Fibroblast of lung (primary cell): ENCODE results near the gene IRF4. TPM values are rescaled to one million over a fixed set of nuclear protein-coding genes. Genes with fewer than 3 reads are reported as not detected.

Source experiments
- DNase-seq, 2 donors: peaks; one replicate each; pipeline versions ENCODE4 v3.0.0 to v3.0.0-alpha.2; 2010; ENCODE audit warnings: low read depth in 2 of 2
- H2AFZ ChIP-seq: 2 replicates; pipeline ENCODE4 v1.5.1; 2012; ENCODE audit warnings: low read length, control low read depth, inconsistent platforms
- H3K27ac ChIP-seq: 2 replicates; pipeline ENCODE4 v1.5.1; 2011; ENCODE audit warnings: low read length, control low read depth; ENCODE audit not compliant: insufficient read depth
- H3K27me3 ChIP-seq: 2 replicates; pipeline ENCODE4 v1.5.1; 2011; ENCODE audit warnings: mild to moderate bottlenecking, low read length; ENCODE audit not compliant: control insufficient read depth, insufficient read depth
- H3K36me3 ChIP-seq: 2 replicates; pipeline ENCODE4 v1.5.1; 2011; ENCODE audit warnings: low read length; ENCODE audit not compliant: control insufficient read depth, insufficient read depth
- H3K4me1 ChIP-seq: 2 replicates; pipeline ENCODE4 v1.5.1; 2011; ENCODE audit warnings: low read length; ENCODE audit not compliant: control insufficient read depth, insufficient read depth; ENCODE audit errors: extremely low read depth
- H3K4me2 ChIP-seq: 2 replicates; pipeline ENCODE4 v1.5.1; 2011; ENCODE audit warnings: low read length, control low read depth; ENCODE audit not compliant: insufficient read depth; ENCODE audit errors: extremely low read depth
- H3K4me3 ChIP-seq, 4 experiments: fragments of 200-600 bp in 1 of 4; sonication (generic) in 1 of 4; replicated peaks in 1 of 4; 2 replicates each; pipeline ENCODE4 v1.5.1; 2011 to 2016; ENCODE audit warnings: low read length in 4 of 4, low read depth in 3 of 4, mild to moderate bottlenecking in 3 of 4, control low read depth in 2 of 4, inconsistent platforms in 1 of 4, mixed read lengths in 1 of 4; ENCODE audit not compliant: insufficient read depth in 1 of 4; ENCODE audit errors: control extremely low read depth in 1 of 4
- H3K79me2 ChIP-seq: 2 replicates; pipeline ENCODE4 v1.5.1; 2012; ENCODE audit warnings: mild to moderate bottlenecking, low read length, inconsistent platforms; ENCODE audit not compliant: control insufficient read depth, insufficient read depth
- H3K9ac ChIP-seq: 2 replicates; pipeline ENCODE4 v1.5.1; 2011; ENCODE audit warnings: mild to moderate bottlenecking, low read length, control low read depth; ENCODE audit not compliant: insufficient read depth
- H3K9me3 ChIP-seq: 2 replicates; pipeline ENCODE4 v1.5.1; 2012; ENCODE audit warnings: low read depth, low read length; ENCODE audit not compliant: control insufficient read depth, insufficient read depth
- H4K20me1 ChIP-seq: 2 replicates; pipeline ENCODE4 v1.5.1; 2011; ENCODE audit warnings: low read length; ENCODE audit not compliant: control insufficient read depth, insufficient read depth; ENCODE audit errors: extremely low read depth
- CTCF ChIP-seq, 2 donors: IDR thresholded peaks in 1 of 2; conservative IDR thresholded peaks in 1 of 2; 1 replicate in 1 of 2; 2 replicates in 1 of 2; pipeline ENCODE4 v1.5.1; 2011 to 2012; ENCODE audit warnings: low read length in 2 of 2, control low read depth in 1 of 2, inconsistent platforms in 1 of 2, low read depth in 1 of 2, mild to moderate bottlenecking in 1 of 2
- EZH2 ChIP-seq: IDR thresholded peaks from 2 replicates; pipeline ENCODE4 v1.5.1; 2012; ENCODE audit warnings: low read length, control low read depth, mild to moderate bottlenecking; ENCODE audit errors: missing control alignments
- polyA plus RNA-seq, 2 donors: library from polyadenylated mRNA; depleted of rRNA in 1 of 2; stranded (reverse) in 1 of 2; unstranded in 1 of 2; fragments of >200 nt; gene quantifications; 2 replicates each; pipeline ENCODE4 v1.2.1, GENCODE V29; 2011 to 2012; ENCODE audit warnings: missing spikeins in 1 of 2
- total RNA-seq: library from RNA; depleted of rRNA; stranded (reverse); fragments of >200 nt; gene quantifications from 2 replicates; pipeline ENCODE4 v1.2.1, GENCODE V29; 2014

IRF4 gene
- total and polyA plus RNA-seq, 2 donors (not counting 1 experiment from before 2014, with no cell fraction given): under 0.01 to 0.01 TPM

- H3K27me3 ChIP-seq: no peaks in the 10 kb centered on the region
- no peak overlapping the region for H3K9ac ChIP-seq
Measured at GRCh38 chr6:363909-364308, 27.6 kb upstream of the IRF4 start.

GRCh38 chr6:364609-365540 lies 26.7 kb upstream of the IRF4 start:
- Histone ChIP-seq H3K9me3 (no peaks in the 10 kb centered on the region), H3K4me2 (no peak overlapping the region), H3K27ac (no peak overlapping the region), H3K36me3 (no peaks in the 10 kb centered on the region), H2AFZ (no peak overlapping the region), H3K27me3 (no peaks in the 10 kb centered on the region), H3K9ac (no peak overlapping the region), H3K4me1 (no peaks in the 10 kb centered on the region), H3K79me2 (no peaks in the 10 kb centered on the region), H3K4me3 (no peak overlapping the region), H4K20me1 (no peaks in the 10 kb centered on the region)
- TF ChIP-seq CTCF (conservative IDR thresholded peaks at IDR 0.05 in 1 of 2, IDR thresholded peaks at IDR 0.05 in 1 of 2; ENCODE audit: low read depth in 1 of 2, low read length in 2 of 2): no peak
- no peak for TF ChIP-seq EZH2
- DNase-seq: no peak

More at GRCh38 chr6:363909-364308, 27.6 kb upstream of the IRF4 start:
- Histone ChIP-seq H3K4me3 (no peak overlapping the region), H2AFZ (no peak overlapping the region), H4K20me1 (no peaks in the 10 kb centered on the region), H3K36me3 (no peaks in the 10 kb centered on the region), H3K4me2 (no peak overlapping the region), H3K9me3 (no peaks in the 10 kb centered on the region), H3K79me2 (no peaks in the 10 kb centered on the region), H3K27ac (no peak overlapping the region), H3K4me1 (no peaks in the 10 kb centered on the region)
- no peak for DNase-seq
- TF ChIP-seq EZH2 (no peak), CTCF (conservative IDR thresholded peaks at IDR 0.05 in 1 of 2, IDR thresholded peaks at IDR 0.05 in 1 of 2; ENCODE audit: low read depth in 1 of 2, low read length in 2 of 2) (no peak)

GRCh38 chr6:365835-366234 lies 25.7 kb upstream of the IRF4 start:
- H3K4me3 ChIP-seq: no peak overlapping the region
- H3K36me3 ChIP-seq: no peaks in the 10 kb centered on the region
- H3K9ac ChIP-seq: no peak overlapping the region
- no peak overlapping the region for H3K4me2 ChIP-seq
- H2AFZ ChIP-seq: no peak overlapping the region
- no peaks in the 10 kb centered on the region for H3K79me2 ChIP-seq
- no peaks in the 10 kb centered on the region for H3K4me1 ChIP-seq
- TF ChIP-seq EZH2: no peak
- no peak for TF ChIP-seq CTCF (conservative IDR thresholded peaks at IDR 0.05 in 1 of 2, IDR thresholded peaks at IDR 0.05 in 1 of 2; ENCODE audit: low read depth in 1 of 2, low read length in 2 of 2)
- no peaks in the 10 kb centered on the region for H3K27me3 ChIP-seq
- no peaks in the 10 kb centered on the region for H3K9me3 ChIP-seq
- H3K27ac ChIP-seq: no peak overlapping the region
- H4K20me1 ChIP-seq: no peaks in the 10 kb centered on the region
- DNase-seq: no peak
